Measurements from ENCODE around the gene HMG20A.

HMG20A gene

DNA sequence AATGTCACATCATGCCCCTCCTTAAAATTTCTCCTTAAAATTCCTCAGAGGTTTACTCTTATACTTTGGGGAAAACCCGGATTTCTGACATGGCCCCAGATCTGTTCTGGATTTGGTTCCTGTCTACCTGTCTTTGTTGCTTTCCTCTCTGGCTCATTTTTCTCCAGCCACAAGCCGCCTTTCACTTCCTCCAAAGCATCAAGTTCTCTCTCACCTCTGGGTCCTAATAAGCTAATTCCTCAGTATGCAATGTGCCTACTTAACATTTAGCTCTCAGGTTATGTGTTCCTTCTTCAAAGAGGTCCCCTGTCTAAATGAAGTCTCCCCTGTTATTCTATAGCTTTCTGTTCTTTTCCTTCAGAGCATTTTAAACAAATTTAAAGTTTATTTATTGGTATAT is 16.1 kb downstream of the HMG20A start:
- peak in 1 of 2 experiments; percentile 8 for DNase-seq

DNA sequence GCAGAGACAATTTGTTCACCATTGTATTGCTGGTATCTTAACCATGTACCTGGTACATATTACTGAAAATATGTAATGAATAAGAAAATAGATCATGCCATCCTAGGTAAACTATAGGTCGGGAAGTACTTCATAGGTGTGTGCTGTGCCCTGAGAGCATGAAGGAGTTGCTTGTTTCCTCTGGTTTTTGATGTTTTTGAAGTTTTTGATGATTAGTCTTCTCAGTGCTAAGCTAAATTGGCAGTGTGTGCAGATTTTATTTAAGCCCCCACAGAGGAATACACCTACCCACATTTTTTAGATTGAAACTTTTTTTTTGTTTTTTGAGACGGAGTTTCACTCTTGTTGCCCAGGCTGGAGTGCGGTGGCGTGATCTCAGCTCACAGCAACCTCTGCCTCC is 16.6 kb downstream of the HMG20A start:
- no peak for DNase-seq

DNA sequence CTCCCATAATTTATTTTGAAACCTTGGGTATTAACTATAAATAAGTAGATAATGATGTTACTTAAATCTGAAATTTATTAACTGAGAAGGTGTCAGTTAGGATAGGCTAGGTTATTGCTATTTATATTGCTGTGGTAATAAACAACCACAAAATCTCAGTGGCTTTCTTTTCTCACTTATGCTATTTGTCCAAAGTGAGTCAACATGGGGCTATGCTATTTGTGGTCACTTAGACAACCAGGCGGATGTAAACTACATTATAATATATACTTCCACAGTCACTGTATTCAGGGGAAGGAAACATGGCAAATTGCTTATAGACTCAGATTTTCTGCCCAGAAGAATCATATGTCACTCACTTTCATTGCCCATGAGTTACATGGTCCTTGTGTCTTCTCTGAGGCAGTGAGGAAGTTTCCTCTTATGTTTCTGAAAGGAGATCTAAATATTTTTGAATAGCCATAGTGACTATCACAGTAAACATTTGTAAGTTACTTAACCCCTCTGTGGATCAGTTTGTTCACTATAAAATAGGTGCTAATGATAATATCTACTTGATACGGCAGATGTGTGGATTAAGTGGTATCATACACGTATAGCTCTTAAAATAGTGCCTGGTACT is 19.8 kb downstream of the HMG20A start:
- no peak for DNase-seq

DNA sequence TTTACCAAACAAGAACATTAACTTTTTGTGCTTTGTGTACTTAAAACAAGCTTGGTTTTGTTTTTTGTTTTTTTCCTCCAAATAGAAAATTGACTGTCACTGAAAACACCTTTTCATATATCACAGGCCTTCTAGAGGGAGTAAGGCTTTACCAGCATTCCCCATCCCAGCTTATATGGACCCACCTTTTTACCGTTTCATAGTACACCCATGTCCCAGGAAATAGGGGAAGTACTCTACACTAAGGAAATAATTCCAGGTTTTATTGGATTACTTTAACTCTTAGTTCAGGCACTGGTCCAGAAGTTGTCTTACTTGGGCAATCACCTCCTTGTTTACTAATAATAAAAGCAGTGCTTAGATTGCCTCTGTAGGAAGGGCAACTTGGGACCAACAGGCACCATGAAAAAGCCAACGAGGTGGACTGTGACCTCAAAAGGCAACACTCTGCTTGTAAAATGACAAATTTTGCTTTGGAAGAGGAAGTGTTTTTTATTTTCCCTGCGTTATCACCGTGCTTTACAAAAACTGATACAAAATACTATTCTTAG is 26.2 kb downstream of the HMG20A start:
- DNase-seq: no peak

DNA sequence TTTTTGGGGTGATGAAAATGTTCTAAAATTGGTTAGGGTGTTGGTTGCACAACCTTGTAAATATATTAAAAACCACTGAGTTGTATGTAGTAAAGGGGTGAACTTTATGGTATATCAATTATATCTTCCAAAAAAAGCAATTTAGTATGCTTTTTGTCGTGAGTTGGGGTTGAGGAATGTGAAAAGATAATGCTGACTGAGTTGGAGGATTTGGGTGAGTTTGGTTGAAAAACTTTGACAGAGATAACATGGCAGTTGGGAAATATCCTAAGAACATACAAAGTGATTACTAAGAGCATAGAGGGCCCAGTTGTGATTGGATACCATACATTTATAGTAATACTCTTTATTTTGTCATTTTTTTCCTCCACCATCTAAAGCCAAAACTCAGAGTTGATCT is 33.6 kb downstream of the HMG20A start:
- no peak for DNase-seq

DNA sequence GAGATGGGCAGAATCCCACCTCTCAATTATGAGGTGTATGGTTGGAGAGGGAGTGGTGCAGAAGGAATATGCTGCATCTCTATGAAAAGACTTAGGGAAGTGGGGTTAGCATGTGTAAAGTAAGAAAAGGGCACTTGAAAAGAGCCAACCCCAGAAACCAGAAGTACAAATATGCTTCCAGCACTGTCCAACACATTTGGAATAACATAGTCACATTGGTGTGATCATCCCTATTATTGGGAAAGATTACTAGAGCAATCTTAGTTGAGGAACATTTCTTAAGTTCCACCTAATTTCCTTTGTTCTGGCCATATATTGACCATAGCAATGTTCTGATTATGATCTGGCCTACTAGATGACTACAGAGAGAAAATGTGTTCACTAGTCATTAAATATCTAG is 34.3 kb downstream of the HMG20A start:
- DNase-seq: no peak

DNA sequence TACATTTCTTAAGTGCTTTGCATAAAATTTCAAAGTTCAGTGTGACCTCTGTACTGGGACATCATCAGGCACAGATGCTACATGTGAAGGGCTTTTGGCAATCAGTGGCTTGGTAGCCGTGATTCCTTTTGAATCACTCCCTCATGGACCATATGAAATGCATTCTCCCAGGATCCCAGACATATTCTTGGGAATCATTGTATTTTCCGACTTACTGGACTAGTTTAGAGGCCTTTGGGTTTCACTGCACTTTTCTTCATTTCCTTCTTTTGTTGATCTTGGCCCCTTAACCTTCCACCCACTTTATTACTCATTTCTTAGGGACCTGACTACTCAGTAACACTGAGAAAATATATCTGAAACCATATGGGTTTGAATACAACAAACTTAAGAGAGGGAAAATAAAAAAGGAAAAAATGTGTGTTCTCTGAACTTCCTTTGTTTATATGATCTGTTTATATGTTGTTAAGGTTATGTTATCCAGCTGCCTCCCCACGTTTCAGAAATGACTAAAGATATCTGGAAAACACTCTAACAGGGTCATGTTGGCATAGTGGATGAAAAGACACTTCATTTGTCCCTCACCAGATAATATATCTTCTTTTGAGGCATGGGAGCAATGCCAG is 35.1 kb downstream of the HMG20A start:
- no peak for DNase-seq

DNA sequence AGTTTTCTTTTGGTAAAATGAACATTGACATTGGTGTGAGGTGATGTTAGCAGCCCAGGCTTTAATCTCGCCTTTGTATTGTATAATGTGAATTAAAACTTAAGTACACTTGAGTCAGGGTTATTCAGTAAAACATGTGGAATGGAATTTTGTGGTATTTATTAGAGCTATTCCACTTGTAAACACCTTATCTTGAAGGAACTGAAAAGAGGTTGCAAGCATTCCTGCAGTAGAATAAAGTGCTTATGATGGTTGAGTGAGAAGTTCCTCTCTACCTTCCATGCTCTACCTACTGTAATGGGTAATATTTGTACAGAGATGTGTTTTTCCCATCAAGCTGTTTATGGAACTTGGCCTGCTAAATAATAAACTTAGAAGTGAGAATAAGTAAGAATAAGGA is 36.1 kb downstream of the HMG20A start:
- DNase-seq: no peak

DNA sequence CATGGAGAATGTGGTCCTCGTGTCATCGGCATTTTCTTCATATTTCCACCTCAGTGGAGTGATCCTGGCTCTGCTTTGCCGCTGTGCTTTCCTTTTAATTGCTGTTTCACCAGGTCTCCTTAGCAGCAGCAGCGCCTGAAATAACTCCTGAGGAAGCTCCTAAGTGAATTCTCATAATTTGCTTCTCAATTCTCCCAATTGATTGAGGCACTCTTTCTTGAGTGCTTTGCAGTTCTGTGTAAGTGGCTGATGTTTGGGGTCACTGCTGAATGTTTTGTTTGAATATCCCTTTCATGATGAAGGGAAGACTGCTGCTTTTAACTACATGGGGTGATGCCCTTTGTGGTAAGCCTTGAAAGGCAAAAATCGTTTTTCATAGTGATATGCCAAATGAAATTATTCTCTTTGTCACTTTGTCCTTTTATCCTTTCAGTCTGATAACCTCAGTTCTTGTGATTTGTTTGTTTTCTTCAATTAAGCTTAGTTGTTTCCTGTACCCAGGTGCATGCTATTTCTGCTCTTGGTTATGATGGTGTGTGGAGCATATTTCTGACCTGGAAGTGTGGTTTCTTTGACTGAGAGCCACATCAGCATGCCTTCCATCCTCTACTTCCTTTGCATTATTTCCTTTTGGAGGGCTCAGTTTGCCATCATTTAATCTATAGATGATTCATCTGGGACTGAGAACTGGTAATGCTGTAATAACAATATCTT is 36.7 kb downstream of the HMG20A start:
- no peak for DNase-seq

DNA sequence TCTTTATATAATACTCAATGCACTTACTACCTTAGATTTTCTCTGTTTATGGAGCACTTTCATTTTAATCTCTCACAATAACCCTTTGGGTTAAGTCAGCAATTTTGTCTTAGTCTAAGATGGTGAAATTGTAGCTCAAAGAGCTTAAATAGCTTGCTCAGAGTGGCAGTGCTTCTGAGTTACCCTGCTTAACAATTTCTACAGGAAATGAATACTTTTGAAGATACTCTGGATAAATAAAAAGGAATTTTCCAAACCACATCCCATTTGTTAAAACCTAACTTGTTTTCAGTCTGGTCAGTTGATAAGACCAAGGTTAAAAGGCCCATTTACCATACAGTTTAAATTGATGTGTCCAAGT is 37.2 kb downstream of the HMG20A start:
- no peak for DNase-seq

DNA sequence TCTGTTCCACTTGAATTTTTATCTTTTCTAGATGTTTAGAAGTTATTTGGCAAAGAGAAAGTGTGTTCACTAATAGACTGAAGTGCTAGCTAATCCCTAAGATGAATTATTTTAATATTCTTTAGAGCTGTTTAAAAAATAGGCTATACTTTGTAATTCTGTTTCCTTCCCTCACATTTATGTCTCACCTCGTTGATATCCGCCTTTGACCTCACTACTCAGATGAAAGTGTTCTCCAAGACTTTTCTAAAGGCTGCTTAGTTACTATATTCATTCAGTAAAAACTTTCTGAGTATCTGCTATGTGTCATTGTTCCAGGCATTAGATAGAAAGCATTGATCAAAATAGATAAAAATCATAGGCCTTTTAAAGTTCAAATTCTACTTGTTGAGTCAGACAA is 38.3 kb downstream of the HMG20A start:
- no peak for DNase-seq

DNA sequence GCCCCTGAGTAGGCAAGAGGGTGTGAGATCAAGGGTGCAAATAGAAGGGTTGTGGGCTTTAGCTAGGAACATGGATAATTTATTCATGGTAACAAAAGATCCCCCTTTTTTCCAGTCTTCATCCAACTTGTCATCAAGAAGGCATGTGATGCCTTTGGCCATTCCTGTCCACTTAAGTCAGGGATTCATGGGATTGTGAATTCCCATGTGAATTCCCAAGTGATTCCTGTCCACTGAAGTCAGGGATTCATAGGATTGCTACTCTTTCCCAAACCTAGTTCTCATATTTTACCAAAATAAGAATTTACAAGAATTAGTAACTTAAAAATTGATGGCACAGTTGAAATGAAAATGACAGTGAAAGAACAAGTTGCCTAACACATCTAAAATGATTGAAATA is 40.8 kb downstream of the HMG20A start:
- no peak for DNase-seq

DNA sequence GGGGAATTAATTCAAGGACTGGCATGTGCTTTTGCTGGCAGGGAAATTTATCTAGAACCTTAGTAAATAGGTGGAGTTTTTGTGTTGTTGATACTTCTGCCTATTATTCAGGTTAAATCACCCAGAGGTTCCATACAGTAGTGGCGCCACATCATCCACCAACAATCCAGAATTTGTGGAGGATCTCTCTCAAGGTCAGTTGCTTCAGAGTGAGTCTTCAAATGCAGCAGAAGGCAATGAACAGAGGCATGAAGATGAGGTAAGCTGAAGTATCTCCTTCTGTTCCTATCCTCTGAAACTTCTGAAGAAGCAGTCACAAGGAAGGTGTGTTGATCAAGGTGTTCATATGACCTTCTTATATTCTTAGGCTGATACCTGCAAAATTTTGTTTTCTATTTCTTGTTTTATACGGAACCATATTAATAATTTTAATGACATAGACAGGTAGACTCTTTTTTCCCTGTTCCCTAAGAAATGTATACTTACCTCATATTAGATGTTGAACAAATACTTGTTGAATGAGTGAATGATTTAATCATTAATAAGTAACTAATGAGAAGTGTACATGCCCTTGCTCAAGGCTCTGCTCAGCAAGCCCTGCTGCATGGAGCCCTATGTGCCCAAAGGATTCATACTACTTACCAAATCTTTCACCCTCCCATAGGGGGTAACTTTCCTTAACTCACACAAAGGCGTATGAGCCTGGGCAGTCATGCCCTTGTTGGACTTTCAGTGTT is 43.6 kb downstream of the HMG20A start:
- DNase-seq: no peak

DNA sequence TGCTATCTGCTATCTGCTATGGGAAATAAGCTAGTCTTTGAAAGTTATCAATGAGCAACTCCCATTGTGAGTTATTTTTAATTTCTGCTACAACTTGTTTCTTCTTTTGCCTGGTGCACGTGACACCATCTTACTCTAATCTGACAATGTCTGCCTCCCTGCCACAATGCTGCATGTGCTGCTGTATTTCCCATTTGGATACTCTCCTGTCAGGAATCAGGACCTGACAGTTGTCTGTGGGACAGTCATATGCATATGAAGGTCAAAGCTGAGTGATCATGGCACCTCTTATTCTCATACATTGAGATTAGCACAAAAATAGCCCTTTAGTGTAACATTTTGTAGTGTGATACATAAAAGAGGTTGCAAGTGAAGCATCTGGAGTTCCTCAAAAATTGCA is 45.8 kb downstream of the HMG20A start:
- no peak for DNase-seq

DNA sequence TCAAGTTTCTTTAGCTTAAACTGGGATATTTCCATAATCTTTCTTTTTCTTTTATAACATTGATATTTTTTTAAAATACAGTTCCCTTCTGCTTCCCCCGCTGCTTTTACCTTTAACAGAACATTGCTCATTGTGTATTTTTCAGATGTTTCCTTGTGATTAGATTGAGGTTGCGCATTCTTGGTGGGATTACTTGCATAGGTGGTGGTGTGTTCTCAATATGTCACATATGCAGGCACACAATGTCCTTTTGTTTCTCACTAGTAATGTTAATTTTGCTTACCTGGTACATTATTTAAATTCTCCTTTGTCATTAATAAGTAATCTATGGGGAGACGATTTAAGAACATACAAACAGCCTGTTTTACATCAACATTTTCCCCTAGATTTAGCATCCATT is 48.2 kb downstream of the HMG20A start:
- DNase-seq: no peak

DNA sequence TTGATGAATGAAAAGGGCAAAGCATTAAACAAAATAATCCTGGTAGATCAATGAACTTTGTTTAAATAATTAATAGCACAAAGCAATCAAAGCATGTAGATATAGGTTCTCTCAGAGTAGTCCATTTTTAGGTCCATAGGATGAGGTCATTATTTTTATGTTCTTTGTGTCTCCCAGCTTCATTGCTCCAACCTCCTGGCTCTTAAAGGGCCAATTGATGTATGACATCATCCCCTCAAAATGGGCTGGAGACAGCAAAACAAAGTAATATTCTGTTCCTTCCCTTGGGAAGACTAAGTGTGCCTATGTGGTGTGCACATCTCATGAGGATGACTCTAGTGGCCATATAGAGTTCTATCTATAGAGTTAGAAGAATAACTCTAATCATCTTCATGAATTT is 49.5 kb downstream of the HMG20A start:
- DNase-seq: no peak

DNA sequence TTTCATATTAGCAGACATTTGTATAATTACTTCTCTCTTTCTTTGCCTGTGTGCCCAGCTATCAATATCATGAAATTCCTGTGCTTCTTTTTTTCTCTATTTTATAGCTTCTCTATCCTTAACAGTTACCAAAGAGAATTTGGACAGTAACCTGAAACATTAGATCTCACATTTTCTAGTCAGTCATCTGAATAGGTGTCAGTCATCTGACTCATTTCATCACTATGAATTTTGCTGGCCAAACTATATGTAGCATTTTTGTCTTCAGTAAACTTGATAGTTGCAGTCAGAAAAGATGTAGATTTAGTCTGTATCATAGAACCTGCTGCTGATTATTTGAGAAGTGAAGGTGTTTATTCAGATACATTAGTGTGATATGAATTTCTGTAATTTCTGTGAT is 52.6 kb downstream of the HMG20A start:
- no peak for DNase-seq

DNA sequence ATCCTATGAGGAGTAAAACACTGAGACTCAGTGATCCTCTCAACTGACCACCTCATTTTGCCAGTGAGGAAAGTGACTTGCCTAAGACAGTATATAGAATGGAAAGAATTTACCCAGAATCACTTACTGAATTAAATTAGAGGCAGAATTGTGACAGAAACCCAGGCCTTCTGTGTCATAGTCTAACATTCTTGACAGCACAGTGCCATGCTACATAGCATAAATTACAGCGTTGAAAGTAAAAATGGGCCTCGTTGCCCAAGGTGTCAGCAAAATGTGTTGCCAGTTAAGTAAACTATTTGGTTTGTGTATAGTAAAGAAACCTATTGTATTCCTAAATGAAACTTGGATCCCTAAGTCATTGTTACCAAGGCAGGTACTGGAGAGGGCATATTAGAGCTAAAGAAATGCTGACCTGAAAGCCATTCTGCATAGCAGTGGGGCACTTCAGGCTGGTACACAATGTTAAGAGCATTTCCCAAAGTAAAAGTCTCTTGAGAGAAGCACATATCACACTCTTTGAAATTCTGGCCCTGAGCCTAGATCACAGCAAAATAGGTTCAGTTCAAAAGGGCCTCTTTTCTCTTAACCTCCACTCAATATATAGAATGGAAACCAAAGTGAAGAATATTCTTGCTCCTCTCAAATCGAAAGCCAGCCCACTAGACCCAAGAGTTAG is 53.8 kb downstream of the HMG20A start:
- no peak for DNase-seq

DNA sequence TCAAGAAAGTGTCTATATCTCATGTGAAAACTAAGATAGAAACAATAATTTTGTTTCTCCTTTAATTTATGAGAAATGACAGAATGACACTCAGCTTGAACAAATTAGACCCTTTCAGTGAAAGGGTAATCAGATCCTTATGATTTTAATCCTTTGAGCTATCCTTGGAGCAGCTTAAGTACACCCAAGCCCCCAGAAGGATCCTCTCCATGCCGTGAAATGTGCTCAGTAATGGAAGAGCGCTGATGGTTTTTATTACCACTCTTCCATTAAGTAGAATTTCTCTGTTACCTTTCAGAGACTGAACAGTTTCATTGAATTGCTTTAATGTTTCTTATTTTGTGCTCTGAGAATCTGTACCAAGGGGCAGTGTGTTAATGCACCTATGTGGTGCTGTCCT is 54.3 kb downstream of the HMG20A start:
- no peak for DNase-seq

DNA sequence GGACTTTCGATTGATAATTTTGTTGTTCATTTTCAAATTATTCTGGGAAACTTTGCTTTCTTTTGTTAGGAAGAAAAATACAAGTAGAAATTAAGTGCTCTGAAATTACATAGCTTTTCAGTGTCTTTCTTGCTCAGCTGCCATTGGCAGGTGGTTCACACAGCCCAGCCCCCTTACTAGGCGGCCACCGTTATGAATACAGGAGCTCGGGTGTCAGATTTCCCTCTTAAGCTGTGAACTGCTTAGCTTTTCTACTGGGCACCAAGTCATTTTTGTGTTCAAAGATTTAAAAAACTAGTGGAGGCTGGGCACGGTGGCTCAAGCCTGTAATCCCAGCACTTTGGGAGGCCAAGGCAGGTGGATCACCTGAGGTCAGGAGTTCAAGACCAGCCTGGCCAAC is 55.2 kb downstream of the HMG20A start:
- DNase-seq: no peak

DNA sequence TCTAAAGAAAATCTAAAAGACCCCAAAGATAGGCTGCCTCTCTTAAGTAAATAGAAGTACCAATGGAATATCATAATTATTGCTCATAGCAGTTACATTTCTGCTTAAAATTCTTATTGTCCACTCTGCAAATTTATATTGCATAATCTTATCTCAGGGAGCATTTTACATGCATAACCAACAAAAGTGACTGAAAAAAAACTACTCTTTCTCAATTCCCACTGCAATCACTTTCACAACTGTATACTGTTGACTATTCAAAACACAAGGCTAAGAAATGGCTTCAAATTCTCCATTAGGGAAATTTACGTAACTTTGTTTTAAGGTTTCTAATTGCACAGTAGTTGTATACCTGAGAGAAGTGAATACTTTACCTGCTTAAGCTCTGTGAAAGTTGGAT is 56.3 kb downstream of the HMG20A start:
- no peak for DNase-seq

DNA sequence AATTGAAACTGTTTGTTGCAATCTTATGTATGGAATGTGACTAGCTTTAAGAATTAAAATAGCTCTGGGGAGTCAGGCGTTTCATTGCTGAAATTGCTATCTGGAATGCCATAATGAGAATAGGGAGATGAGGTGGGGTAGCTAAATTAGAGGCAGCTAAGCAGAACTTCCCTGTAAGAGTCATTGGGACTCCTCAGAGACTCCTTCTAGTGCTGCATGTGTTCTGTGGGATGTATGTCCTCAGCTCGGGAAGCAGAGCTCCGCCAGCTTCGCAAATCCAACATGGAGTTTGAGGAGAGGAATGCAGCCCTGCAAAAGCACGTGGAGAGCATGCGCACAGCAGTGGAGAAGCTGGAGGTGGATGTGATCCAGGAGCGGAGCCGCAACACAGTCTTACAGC is 57.4 kb downstream of the HMG20A start:
- no peak for DNase-seq

DNA sequence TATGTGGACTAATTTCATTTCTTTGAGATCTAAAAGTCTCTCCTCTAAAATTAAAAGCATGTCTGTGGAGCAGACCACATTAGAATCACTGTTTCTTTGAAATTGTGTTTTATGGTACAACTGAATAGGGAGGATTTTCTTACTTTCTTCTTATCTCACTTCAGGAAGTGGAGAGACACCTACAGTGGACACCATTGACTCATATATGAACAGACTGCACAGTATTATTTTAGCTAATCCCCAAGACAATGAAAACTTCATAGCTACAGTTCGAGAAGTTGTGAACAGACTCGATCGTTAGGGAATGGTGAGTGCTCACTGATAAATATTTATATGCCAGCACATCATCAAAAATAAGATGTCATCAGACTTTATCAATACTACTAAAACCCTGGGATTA is 58.3 kb downstream of the HMG20A start:
- no peak for DNase-seq
